GM10266 (cell line): ENCODE data around the gene FOXC1.

Experiments used
- DNase-seq: peaks from one replicate; pipeline ENCODE4 v3.0.0; 2012; ENCODE audit errors: extremely low spot score
- CTCF ChIP-seq: IDR thresholded peaks from 2 replicates; pipeline ENCODE4 v1.5.1; 2012; ENCODE audit warnings: mild to moderate bottlenecking, low read depth; ENCODE audit not compliant: control insufficient read depth, insufficient read depth; ENCODE audit errors: missing control alignments

Gene FOXC1

GRCh38 chr6:1577896-1578745, 31.6 kb upstream of the FOXC1 start:
- DNase-seq: no peak
- no peak for TF ChIP-seq CTCF

- no peak for DNase-seq
- no peak for TF ChIP-seq CTCF
These were observed 30.6 kb upstream of the FOXC1 start for GRCh38 chr6:1579096-1579495.

GRCh38 chr6:1580109-1580508, 29.6 kb upstream of the FOXC1 start:
- TF ChIP-seq CTCF: no peak
- no peak for DNase-seq

GRCh38 chr6:1580585-1580984, 29.1 kb upstream of the FOXC1 start:
- TF ChIP-seq CTCF: no peak
- no peak for DNase-seq

- TF ChIP-seq CTCF: no peak
- DNase-seq: no peak
These were observed 28.4 kb upstream of the FOXC1 start for GRCh38 chr6:1581120-1581991.

GRCh38 chr6:1584146-1584545, 25.6 kb upstream of the FOXC1 start:
- DNase-seq: no peak
- no peak for TF ChIP-seq CTCF
